Measurements from ENCODE around the gene ADAM10.
A peak's percentile ranks its signal among the peaks of the same experiment; 100 is the strongest.

The ADAM10 gene

GRCh38 chr15:58715266-58715917 lies 34.1 kb downstream of the ADAM10 start:
- no peak for DNase-seq (ENCODE audit: low read depth, low spot score)

- DNase-seq (ENCODE audit: low read depth, low spot score), result no peak
Measured at GRCh38 chr15:58710701-58711100, 38.8 kb downstream of the ADAM10 start.

- DNase-seq (ENCODE audit: low read depth, low spot score), result no peak
Measured at GRCh38 chr15:58707397-58707796, 42.1 kb downstream of the ADAM10 start.

GRCh38 chr15:58705105-58705504 lies 44.4 kb downstream of the ADAM10 start:
- DNase-seq (ENCODE audit: low read depth, low spot score), result no peak

- DNase-seq (ENCODE audit: low read depth, low spot score), result no peak
Measured at GRCh38 chr15:58704155-58704865, 45.2 kb downstream of the ADAM10 start.

GRCh38 chr15:58703610-58704009 lies 45.9 kb downstream of the ADAM10 start:
- no peak for DNase-seq (ENCODE audit: low read depth, low spot score)

- DNase-seq (ENCODE audit: low read depth, low spot score), result no peak
Measured at GRCh38 chr15:58702233-58702632, 47.3 kb downstream of the ADAM10 start.

- DNase-seq (ENCODE audit: low read depth, low spot score), result no peak
Measured at GRCh38 chr15:58701376-58701775, 48.1 kb downstream of the ADAM10 start.

- no peak for DNase-seq (ENCODE audit: low read depth, low spot score)
Measured at GRCh38 chr15:58699769-58700168, 49.7 kb downstream of the ADAM10 start.

GRCh38 chr15:58698887-58699641 lies 50.4 kb downstream of the ADAM10 start:
- DNase-seq (ENCODE audit: low read depth, low spot score), result no peak

GRCh38 chr15:58697220-58697619 lies 52.3 kb downstream of the ADAM10 start:
- no peak for DNase-seq (ENCODE audit: low read depth, low spot score)

- DNase-seq (ENCODE audit: low read depth, low spot score), result peak; percentile 79
Measured at GRCh38 chr15:58696738-58697137, 52.8 kb downstream of the ADAM10 start.

- DNase-seq (ENCODE audit: low read depth, low spot score), result no peak
Measured at GRCh38 chr15:58694641-58695398, 54.7 kb downstream of the ADAM10 start.

- no peak for DNase-seq (ENCODE audit: low read depth, low spot score)
Measured at GRCh38 chr15:58690703-58691102, 58.8 kb downstream of the ADAM10 start.

- no peak for DNase-seq (ENCODE audit: low read depth, low spot score)
Measured at GRCh38 chr15:58689646-58690045, 59.9 kb downstream of the ADAM10 start.

- peak; percentile 48 for DNase-seq (ENCODE audit: low read depth, low spot score)
Measured at GRCh38 chr15:58686286-58686685, 63.2 kb downstream of the ADAM10 start.

- DNase-seq (ENCODE audit: low read depth, low spot score), result no peak
Measured at GRCh38 chr15:58684751-58685150, 64.8 kb downstream of the ADAM10 start.

- no peak for DNase-seq (ENCODE audit: low read depth, low spot score)
Measured at GRCh38 chr15:58684036-58684710, 65.3 kb downstream of the ADAM10 start.

GRCh38 chr15:58682234-58682633 lies 67.3 kb downstream of the ADAM10 start:
- no peak for DNase-seq (ENCODE audit: low read depth, low spot score)

- DNase-seq (ENCODE audit: low read depth, low spot score), result no peak
Measured at GRCh38 chr15:58678683-58679082, 70.8 kb downstream of the ADAM10 start.

- no peak for DNase-seq (ENCODE audit: low read depth, low spot score)
Measured at GRCh38 chr15:58677426-58677825, 72.1 kb downstream of the ADAM10 start.
